GM10847 (cell line): ENCODE results near the gene PATJ.

Experiments used
- POLR2A ChIP-seq: IDR thresholded peaks from 2 replicates; pipeline ENCODE4 v1.6.1; 2011; ENCODE audit not compliant: insufficient read length; ENCODE audit errors: extremely low read depth

Gene PATJ

GRCh38 chr1:61953076-61953789, 211.0 kb downstream of the PATJ start:
- TF ChIP-seq POLR2A, result no peak

GRCh38 chr1:61953790-61954150, 211.5 kb downstream of the PATJ start:
- no peak for TF ChIP-seq POLR2A

GRCh38 chr1:61955261-61955660, 213.0 kb downstream of the PATJ start:
- no peak for TF ChIP-seq POLR2A

- TF ChIP-seq POLR2A, result no peak
Measured at GRCh38 chr1:61956016-61956645, 213.9 kb downstream of the PATJ start.

- TF ChIP-seq POLR2A, result no peak
Measured at GRCh38 chr1:61956784-61957183, 214.5 kb downstream of the PATJ start.

- no peak for TF ChIP-seq POLR2A
Measured at GRCh38 chr1:61961009-61961408, 218.7 kb downstream of the PATJ start.

- TF ChIP-seq POLR2A, result no peak
Measured at GRCh38 chr1:61962631-61963030, 220.4 kb downstream of the PATJ start.

- TF ChIP-seq POLR2A, result no peak
Measured at GRCh38 chr1:61967750-61968149, 225.5 kb downstream of the PATJ start.

GRCh38 chr1:61968869-61969268, 226.6 kb downstream of the PATJ start:
- TF ChIP-seq POLR2A, result no peak

- TF ChIP-seq POLR2A, result no peak
Measured at GRCh38 chr1:61973100-61973837, 231.0 kb downstream of the PATJ start.

- TF ChIP-seq POLR2A, result no peak
Measured at GRCh38 chr1:61975638-61976037, 233.4 kb downstream of the PATJ start.

GRCh38 chr1:61976566-61976965, 234.3 kb downstream of the PATJ start:
- no peak for TF ChIP-seq POLR2A

GRCh38 chr1:61978796-61979195, 236.5 kb downstream of the PATJ start:
- TF ChIP-seq POLR2A, result no peak

- TF ChIP-seq POLR2A, result no peak
Measured at GRCh38 chr1:61979729-61980128, 237.4 kb downstream of the PATJ start.

- TF ChIP-seq POLR2A, result no peak
Measured at GRCh38 chr1:61980561-61980960, 238.3 kb downstream of the PATJ start.
